Skin of body (tissue), 2 donors: Measurements from ENCODE around the gene IFT122. TPM values are rescaled to one million over a fixed set of nuclear protein-coding genes. Genes with fewer than 3 reads are reported as not detected.
"Not testable (repeated sequence)": the region's sequence is repeated elsewhere in the genome, so short reads cannot be mapped to it uniquely, and the experiment has no call there.

Source experiments
- DNase-seq: peaks from one replicate; lab custom pipeline; 2025; lab: John Stamatoyannopoulos, UW
- total RNA-seq: library from RNA; depleted of rRNA; stranded (reverse); fragments of >200 nt; gene quantifications from one replicate; pipeline ENCODE4 v1.2.3, GENCODE V29; 2014

Gene IFT122
- 51.4 TPM for total RNA-seq

DNA sequence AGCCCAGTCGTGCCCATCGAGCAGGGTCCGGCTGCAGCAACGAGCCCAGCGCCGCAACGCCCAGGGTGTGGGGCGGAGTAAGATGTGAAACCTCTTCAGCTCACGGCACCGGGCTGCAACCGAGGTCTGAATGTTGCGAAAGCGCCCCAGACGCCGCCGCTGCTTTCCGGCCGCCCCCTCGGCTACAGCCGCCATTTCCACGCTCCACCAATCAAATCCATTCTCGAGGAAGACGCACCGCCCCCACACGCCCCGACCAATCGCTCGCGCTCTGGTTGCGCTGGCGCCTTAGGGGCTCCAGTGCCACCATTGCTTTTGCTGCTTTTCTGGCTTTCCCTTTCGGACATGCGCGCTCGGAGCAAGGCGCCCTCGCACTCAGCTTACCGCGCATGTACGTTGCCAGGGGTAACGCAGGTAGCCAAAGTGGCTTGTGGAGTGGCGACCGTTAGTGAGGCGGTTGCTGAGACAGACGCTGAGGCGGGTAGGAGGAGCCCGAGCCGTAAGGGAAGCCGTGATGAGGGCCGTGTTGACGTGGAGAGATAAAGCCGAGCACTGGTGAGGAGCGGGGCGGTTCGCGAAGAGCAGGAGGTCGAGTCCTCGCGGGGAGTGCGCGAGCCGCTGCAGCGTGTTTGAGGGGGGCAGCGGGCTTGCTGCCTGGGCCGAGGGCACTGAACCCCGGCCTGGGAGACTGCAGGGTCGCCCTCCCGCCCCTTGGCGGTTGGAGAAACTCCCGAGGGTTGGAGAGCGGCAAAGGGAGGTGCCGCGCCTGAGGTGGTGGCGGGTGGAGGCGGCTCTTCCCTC is at the start of gene IFT122, which contains the start of gene MBD4:
Gene IFT122, plus strand, starts transcription at position 408 of the 801 bp plus-strand sequence. Its CDS starts 107 bp downstream, at position 515.
Gene MBD4, minus strand, starts transcription at position 132 of the 801 bp plus-strand sequence. Its CDS starts 115 bp downstream, at position 17.
- peak; percentile 97 for DNase-seq

- DNase-seq: not testable (repeated sequence)
Measured at GRCh38 chr3:129391583-129391982, 48.4 kb upstream of the IFT122 start.

- DNase-seq: not testable (repeated sequence)
Measured at GRCh38 chr3:129392106-129392887, 47.7 kb upstream of the IFT122 start.

DNA sequence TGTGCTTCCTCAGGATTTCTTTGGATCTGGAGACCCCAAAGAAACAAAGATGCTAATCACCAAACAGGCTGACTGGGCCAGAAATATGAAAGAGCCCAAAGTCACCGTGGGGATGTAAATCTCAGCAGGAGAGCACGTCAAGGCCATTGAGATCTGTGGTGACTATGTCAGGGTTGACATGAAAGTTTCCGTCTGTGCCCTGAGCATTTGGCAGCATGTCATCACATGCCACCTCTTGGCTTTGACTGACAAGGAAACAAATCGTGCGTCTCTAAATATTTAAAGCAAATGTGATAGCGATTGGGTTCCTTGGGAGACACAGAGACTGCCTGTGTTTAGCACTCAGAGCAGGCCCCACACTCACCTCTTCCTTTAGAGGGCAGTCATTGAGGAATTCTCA is 46.8 kb upstream of the IFT122 start:
- no peak for DNase-seq

- not testable (repeated sequence) for DNase-seq
Measured at GRCh38 chr3:129393760-129394564, 46.1 kb upstream of the IFT122 start.

DNA sequence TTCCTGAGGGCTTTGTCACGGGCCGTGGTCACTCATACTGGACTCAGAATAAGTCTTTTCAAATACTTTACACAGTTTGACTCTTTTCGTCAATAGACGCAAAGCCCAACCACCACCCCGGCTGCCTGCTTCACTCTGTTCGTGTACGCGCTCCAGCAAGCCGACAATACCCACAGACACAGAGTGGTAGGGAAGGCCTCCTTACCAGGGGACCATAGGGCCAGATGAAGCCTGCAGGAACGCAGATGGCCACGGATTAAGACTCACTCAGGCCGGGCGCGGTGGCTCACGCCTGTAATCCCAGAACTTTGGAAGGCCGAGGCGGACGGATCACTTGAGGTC is 41.2 kb upstream of the IFT122 start:
- no peak for DNase-seq

DNA sequence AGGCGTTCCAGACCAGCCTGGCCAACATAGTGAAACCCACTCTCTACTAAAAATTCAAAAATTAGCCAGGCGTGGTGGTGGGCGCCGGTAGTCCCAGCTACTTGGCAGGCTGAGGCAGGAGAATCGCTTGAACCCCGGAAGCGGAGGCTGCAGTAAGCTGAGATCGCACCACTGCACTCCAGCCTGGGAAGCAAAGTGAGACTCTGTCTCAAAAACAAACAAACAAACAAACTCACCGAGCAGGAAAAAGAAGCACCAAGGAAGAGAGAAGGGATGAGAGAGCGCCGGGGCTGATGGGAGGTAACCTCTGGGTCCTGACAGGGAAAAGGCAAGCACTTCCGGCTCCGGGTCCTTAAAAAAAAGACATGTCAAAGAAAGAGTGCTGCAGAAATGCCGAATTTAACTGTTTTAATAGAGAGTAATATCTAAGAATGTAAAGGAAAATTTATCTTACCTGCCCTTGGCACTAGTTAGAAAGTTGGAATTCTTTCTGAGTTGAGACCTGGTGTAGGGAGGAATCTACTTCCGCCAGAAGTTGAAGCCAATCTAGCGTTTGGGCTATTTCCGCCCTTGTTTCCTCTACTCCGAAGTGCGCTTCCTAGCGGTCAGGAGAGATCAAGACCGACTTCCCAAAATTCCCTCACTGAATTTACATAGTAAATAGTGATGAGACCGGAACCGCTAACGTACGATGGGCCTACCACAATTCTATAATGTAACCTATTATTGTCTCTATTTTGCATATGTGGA is 40.7 kb upstream of the IFT122 start:
- DNase-seq: peak; percentile 99

GRCh38 chr3:129399895-129400357 is 40.1 kb upstream of the IFT122 start:
- DNase-seq: no peak

DNA sequence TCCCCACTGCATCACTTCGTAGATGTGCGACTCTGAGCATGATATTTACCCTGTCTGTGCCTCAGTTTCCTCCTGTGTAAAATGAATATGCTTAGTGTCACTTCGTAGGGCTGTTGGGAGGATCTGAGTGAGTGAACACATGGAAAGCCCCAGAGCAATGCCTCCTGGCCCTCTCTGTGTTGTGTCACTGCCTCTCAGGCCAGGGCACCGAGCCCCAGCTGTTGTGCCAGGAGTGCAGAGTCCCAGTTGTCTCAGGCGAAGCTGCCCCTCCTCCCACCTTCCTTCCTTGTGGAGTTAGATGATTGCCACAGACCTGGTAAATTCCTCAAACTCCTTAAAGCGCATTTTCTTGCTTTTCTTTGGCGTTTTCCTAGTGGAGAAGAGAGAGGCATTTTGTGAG is 37.8 kb upstream of the IFT122 start:
- no peak for DNase-seq

- no peak for DNase-seq
Measured at GRCh38 chr3:129402616-129403015, 37.4 kb upstream of the IFT122 start.

- no peak for DNase-seq
Measured at GRCh38 chr3:129403450-129403849, 36.6 kb upstream of the IFT122 start.

- no peak for DNase-seq
Measured at GRCh38 chr3:129404130-129404529, 35.9 kb upstream of the IFT122 start.

DNA sequence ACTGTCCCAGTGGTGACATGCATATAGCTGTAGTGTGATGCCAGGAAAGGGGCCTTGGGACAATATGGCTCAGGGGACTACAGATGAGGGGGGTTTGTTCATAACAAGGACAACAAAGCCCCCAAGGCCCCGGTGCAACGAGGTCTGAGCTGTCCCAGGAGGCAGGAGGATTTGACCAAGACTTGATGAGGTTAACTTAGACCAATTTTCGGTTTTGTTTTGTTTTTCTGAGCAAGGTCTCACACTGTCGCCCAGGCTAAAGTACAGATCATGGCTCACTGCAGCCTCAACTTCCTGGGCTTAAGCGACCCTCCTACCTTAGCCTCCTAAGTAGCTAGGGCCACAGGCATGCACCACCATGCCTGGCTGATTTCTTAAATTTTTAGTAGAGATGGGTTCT is 35.4 kb upstream of the IFT122 start:
- no peak for DNase-seq

- DNase-seq: no peak
Measured at GRCh38 chr3:129409541-129409940, 30.5 kb upstream of the IFT122 start.

GRCh38 chr3:129410971-129411370 is 29.1 kb upstream of the IFT122 start:
- no peak for DNase-seq

DNA sequence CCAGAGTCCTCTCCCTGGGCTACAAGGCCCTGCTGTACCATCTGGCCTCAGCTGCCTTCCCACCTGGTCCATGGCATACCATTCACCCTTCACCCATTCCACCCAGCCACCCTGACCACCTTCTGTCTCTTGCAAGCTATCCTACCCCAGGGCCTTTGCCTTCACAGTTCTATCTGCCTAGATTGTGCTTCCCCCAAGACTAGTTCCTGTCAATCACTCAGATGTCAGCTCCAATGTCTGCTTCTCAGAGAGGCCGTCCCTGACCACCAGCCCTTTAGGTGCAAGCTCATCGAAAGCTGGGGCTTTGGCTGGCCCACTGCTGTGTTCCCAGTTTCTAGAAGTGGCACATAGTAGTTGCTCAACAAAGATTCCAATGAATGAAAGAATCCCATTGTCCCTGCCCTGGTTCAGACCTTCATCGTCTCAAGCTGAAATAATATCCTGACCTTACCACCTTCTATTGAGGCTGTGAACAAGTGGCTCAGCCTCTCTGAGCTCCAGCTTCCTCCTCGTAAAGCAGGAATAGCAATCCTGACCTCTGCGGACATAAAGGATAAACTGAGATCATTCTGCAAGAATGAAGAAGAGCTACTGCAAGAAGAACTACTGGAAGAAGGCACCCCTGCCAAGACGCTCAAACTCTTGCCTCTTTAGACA is 27.4 kb upstream of the IFT122 start:
- no peak for DNase-seq

- not testable (repeated sequence) for DNase-seq
Measured at GRCh38 chr3:129413238-129413637, 26.8 kb upstream of the IFT122 start.

DNA sequence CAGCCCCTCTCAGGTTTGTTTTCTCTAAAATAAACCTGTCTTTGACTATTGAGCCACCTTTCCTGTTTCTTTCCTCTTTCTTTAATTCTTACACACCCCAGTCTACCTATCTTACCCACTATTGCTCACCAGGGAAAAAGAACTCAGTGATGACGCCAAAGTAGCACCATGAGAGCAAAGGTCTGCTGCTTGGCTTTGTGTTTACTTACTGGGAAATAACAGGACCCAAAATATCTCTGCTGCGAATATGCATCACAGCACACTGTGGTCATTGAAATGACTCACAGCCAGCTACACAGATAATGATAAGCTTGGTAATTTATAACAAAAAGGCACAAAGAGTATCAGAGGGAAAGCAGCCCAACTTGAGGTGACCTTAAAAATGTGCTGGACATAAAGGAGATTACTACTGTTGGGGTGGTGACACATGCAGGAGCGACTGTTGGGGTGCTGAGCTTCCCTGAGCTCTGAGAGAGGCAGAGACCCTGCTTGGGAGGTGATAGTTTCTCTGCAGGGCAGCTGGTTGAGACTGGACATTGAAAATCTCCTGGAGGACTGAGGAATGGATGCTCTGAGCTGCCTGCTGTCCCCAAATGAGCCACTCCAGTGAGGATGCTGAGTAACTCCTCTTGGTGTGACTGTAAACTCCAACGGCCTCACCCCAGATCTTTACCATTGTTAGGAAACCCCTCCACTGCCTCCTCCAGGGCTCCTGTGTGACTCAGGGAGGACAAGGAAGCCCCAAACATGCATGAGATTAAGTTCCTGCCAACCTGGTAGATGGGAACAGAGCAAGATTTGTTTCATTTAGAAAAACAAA is 26.1 kb upstream of the IFT122 start:
- DNase-seq: no peak

DNA sequence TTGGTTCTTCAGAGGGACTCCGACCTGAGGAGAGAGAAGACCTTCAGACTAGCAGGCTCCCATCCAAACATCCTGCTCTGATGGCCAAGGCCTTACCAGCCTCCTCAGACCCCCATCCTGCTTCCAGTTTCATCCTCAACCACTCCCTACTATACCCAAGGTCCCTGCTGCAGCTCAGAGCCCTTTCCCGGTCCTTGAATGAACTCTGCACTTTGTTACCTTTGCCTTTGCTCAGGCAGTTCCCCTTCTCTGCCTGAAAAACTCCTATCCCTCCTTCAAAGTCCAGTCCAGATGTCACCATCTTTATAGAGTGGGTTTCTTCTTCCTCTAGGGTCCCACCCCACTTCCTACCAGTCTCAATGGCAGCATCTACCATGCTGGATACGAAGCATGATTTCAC is 24.6 kb upstream of the IFT122 start:
- DNase-seq: no peak
